ENCODE results near the gene NPIPB2. TPM values are rescaled to one million over a fixed set of nuclear protein-coding genes. Genes with fewer than 3 reads are reported as not detected.
"Not testable (repeated sequence)": the region's sequence is repeated elsewhere in the genome, so short reads cannot be mapped to it uniquely, and the experiment has no call there.

NPIPB2 gene
- polyA plus RNA-seq, 2 of the 4 experiments (the other 2 are of a cell fraction): 2.7 to 6.6 TPM

- Histone ChIP-seq H3K4me1 (no peaks in the 10 kb centered on the region), H3K27ac (no peak overlapping the region), H3K4me2 (no peak overlapping the region), H3K4me3 (no peak overlapping the region), H3K9me3 (no peaks in the 10 kb centered on the region)
- TF ChIP-seq CBX2 (IDR thresholded peaks at IDR 0.05; ENCODE audit: borderline replicate concordance, low read depth): no peak
- no peak for TF ChIP-seq FOXS1 (CRISPR knock-in tag; IDR thresholded peaks at IDR 0.05)
- no peak for TF ChIP-seq GATA3 (IDR thresholded peaks at IDR 0.05; ENCODE audit: borderline replicate concordance)
- TF ChIP-seq RNF2 (IDR thresholded peaks at IDR 0.05; ENCODE audit: borderline replicate concordance, low read depth): no peak
- no peak for TF ChIP-seq HOXA7 (CRISPR knock-in tag; IDR thresholded peaks at IDR 0.05)
- TF ChIP-seq CHD2 (IDR thresholded peaks at IDR 0.05; ENCODE audit: low read length, partially characterized antibody): no peak
- TF ChIP-seq CHD4 (IDR thresholded peaks at IDR 0.05; ENCODE audit: borderline replicate concordance): no peak
- no peak for TF ChIP-seq ESRRA (IDR thresholded peaks at IDR 0.05; ENCODE audit: borderline replicate concordance, low read length)
- no peak for TF ChIP-seq HDAC2 (IDR thresholded peaks at IDR 0.05)
- no peak for TF ChIP-seq RAD21 (conservative IDR thresholded peaks at IDR 0.05 in 1 of 2, IDR thresholded peaks at IDR 0.05 in 1 of 2)
- no peak for TF ChIP-seq FOSL2 (IDR thresholded peaks at IDR 0.05)
- TF ChIP-seq FOSL2 (CRISPR knock-in tag; IDR thresholded peaks at IDR 0.05): no peak
- TF ChIP-seq HOXB13 (CRISPR knock-in tag; IDR thresholded peaks at IDR 0.05; ENCODE audit: low read depth): no peak
- no peak for TF ChIP-seq BCL3 (IDR thresholded peaks at IDR 0.05)
- TF ChIP-seq TP53 (CRISPR knock-in tag; IDR thresholded peaks at IDR 0.05): no peak
- no peak for TF ChIP-seq NFE2L2 (conservative IDR thresholded peaks at IDR 0.05; ENCODE audit: low read length)
- TF ChIP-seq MYC (IDR thresholded peaks at IDR 0.05; ENCODE audit: borderline replicate concordance, low read length): no peak
- no peak for TF ChIP-seq KDM1A (IDR thresholded peaks at IDR 0.05; ENCODE audit: low read depth)
- no peak for TF ChIP-seq HOXB5 (CRISPR knock-in tag; IDR thresholded peaks at IDR 0.05)
- FAIRE-seq (no peak), DNase-seq (ENCODE audit: low read depth in 1 of 2, low spot score in 1 of 2) (no peak), ATAC-seq (peak in 1 of 2 experiments; percentile 15; a peak in 2 of 6 replicates)
- 48% methylated on average over 5 of the region's 5 CpGs for WGBS (ENCODE audit: missing lambda C conversion rate)
- ChIA-PET POLR2A (interaction anchor here (1.6 kb wide), 1 partner anchor 28 kb away, joined by 4 read pairs; the partner anchor contains the start of gene SNX29), CTCF (interaction anchor here (0.6 to 2.4 kb wide), 12 partner anchors 9 to 119 kb away, joined by 3 to 27 read pairs (median 3); partner anchors contain the start of genes SNX29 and TNFRSF17)
These were observed 7.0 kb upstream of the NPIPB2 start for GRCh38 chr16:11948819-11949218.

- TF ChIP-seq ZC3H11A (IDR thresholded peaks at IDR 0.05): no peak
- no peak for TF ChIP-seq FOXS1 (CRISPR knock-in tag; IDR thresholded peaks at IDR 0.05)
- no peak for TF ChIP-seq FOSB (CRISPR knock-in tag; IDR thresholded peaks at IDR 0.05)
- no peak for TF ChIP-seq CHD4 (IDR thresholded peaks at IDR 0.05; ENCODE audit: borderline replicate concordance)
- no peak for TF ChIP-seq JUNB (IDR thresholded peaks at IDR 0.05)
- no peak for TF ChIP-seq CTCF (IDR thresholded peaks at IDR 0.05)
- no peak for TF ChIP-seq EHMT2 (IDR thresholded peaks at IDR 0.05; ENCODE audit: low read depth)
- TF ChIP-seq CBX8 (IDR thresholded peaks at IDR 0.05): no peak
- TF ChIP-seq HES2 (IDR thresholded peaks at IDR 0.05): no peak
- TF ChIP-seq PHF8 (IDR thresholded peaks at IDR 0.05; ENCODE audit: borderline replicate concordance, low read depth): no peak
- no peak for TF ChIP-seq RNF2 (IDR thresholded peaks at IDR 0.05; ENCODE audit: borderline replicate concordance, low read depth)
- TF ChIP-seq TFCP2L1 (CRISPR knock-in tag; IDR thresholded peaks at IDR 0.05): no peak
- TF ChIP-seq CBX2 (IDR thresholded peaks at IDR 0.05; ENCODE audit: borderline replicate concordance, low read depth): no peak
- no peak for TF ChIP-seq REST (IDR thresholded peaks at IDR 0.05)
- ChIA-PET CTCF (interaction anchor here (1.2 to 2.1 kb wide), 2 partner anchors 12 to 121 kb away, joined by 3 to 10 read pairs; no protein-coding TSS in a partner anchor), POLR2A (no interaction called here)
- H3K4me1 ChIP-seq: no peaks in the 10 kb centered on the region
- no peak for ATAC-seq
- H3K4me3 ChIP-seq: no peak overlapping the region
- DNase-seq (ENCODE audit: low read depth in 1 of 2, low spot score in 1 of 2): no peak
- no peak overlapping the region for H3K27ac ChIP-seq
- H3K4me2 ChIP-seq: no peak overlapping the region
- FAIRE-seq: no peak
- 54% methylated on average over 3 of the region's 3 CpGs for WGBS (ENCODE audit: missing lambda C conversion rate)
- no peaks in the 10 kb centered on the region for H3K9me3 ChIP-seq
These were observed 4.6 kb upstream of the NPIPB2 start for GRCh38 chr16:11946433-11946832.

- H3K4me3 ChIP-seq; DNase-seq (ENCODE audit: low read depth in 1 of 2, low spot score in 1 of 2); POLR2A ChIA-PET; FAIRE-seq; CTCF ChIA-PET; H3K9me3 ChIP-seq; H3K4me2 ChIP-seq; ATAC-seq; H3K27ac ChIP-seq; H3K4me1 ChIP-seq: not testable (repeated sequence)
- WGBS (ENCODE audit: missing lambda C conversion rate): 85% methylated on average over 13 of the region's 13 CpGs
These were observed 14.5 kb downstream of the NPIPB2 start for GRCh38 chr16:11927350-11927749.
